Suppressor macrophage (primary cell): ENCODE results near the gene CIAO2B.
A peak's percentile ranks its signal among the peaks of the same experiment; 100 is the strongest.

Experiments used
- DNase-seq, 4 experiments: peaks; one replicate each; pipeline ENCODE4 v3.0.0-alpha.2; 2020 to 2022

CIAO2B gene

GRCh38 chr16:66936889-66937554 lies 2.8 kb upstream of the CIAO2B start:
- DNase-seq: no peak

DNA sequence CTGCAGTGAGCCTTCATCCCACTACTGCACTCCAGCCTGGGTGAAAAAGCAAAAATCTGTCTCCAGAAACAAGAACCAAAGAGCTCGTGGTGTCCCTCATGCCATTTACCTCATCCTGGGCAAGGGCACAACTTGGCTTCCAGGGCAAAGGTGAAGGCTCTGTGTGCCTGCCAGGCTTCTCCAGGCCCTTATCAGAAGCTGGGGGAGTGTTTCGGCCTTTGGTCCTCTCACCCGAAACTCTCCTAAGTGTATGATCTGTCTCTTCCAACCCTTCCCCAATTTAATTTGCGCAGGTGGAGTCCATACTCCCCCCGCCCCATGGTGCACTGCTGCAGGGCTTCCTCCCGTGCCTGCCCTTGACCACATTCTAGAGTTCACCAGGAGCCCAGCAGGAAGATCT lies 2.3 kb upstream of the CIAO2B start:
- no peak for DNase-seq

DNA sequence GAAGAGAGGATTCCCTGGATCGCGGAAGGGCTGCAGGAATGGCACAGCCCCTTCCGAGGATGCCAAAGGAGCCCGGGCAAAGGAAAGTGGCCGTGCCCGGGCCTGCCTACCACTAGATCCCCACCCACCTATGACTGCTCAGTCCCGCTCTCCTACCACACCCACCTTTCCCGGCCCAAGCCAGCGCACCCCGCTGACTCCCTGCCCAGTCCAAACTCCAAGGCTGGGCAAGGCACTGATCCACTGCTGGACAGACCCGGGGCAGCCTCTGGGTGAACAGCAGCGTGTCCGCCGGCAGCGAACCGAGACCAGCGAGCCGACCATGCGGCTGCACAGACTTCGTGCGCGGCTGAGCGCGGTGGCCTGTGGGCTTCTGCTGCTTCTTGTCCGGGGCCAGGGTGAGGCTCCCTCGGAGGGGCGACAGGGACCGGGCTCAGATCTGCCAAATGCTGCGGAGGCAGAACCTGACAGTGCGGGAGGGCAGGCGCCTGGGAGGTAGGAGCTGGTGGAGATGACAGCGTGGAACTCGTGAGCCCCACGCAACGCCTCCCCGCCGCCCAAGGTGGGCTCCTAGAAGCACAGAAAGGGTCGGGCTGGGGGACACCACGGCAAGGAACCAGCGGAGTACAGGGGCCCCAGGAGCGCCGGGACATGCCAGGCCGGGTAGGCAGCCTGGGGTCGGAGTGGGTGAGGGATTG lies 1.3 kb upstream of the CIAO2B start, which contains the start of gene CES2:
CES2 (plus strand) TSS at position 203 of the 698 bp plus-strand sequence; CDS start at position 323, 120 bp downstream.
- no peak for DNase-seq

GRCh38 chr16:66934839-66935313 lies 674 bp upstream of the CIAO2B start:
- DNase-seq: peak; percentile 27 to 59 (median 38)

GRCh38 chr16:66933776-66934137 lies 445 bp downstream of the CIAO2B start:
- no peak for DNase-seq

- no peak for DNase-seq
Observed at GRCh38 chr16:66932076-66932475, 2.1 kb downstream of the CIAO2B start.

DNA sequence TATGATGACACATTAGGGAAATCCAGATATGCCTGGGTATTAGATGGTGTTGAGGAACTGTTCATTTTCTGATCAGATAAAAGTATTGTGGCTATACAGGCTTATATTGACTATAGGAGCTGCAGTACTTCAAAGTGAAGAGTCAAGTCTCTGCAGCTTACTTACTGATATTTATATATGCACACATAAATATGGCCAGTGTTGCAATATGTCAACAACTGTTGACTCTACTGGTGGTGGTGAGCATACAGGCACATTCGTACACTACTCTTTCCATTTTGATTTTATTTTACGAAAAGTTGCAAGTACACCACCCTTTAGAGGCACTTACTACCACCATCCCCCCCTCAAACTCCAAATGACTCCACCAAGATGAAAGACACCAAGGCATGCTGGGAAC lies 2.5 kb downstream of the CIAO2B start:
- no peak for DNase-seq

DNA sequence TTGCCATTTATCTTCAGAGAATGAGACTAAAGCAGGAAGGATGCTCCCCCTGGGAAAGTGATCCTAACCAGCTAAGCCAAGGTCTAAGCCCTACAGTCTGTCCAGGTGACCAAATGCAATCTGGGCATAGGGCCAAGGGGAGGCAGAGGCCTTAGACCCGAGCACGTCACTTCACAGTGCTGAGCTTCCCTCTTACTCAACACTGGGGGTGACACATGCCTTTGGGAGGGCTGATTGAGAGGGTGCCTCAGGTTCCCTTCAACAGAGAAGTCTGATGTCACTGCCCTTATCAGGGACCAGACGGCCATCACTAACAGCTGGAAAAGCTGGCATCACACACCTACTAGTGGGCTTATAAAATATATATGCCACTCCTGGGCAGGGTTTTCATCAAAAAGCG lies 4.0 kb downstream of the CIAO2B start:
- peak; percentile 34 to 71 (median 46) for DNase-seq

DNA sequence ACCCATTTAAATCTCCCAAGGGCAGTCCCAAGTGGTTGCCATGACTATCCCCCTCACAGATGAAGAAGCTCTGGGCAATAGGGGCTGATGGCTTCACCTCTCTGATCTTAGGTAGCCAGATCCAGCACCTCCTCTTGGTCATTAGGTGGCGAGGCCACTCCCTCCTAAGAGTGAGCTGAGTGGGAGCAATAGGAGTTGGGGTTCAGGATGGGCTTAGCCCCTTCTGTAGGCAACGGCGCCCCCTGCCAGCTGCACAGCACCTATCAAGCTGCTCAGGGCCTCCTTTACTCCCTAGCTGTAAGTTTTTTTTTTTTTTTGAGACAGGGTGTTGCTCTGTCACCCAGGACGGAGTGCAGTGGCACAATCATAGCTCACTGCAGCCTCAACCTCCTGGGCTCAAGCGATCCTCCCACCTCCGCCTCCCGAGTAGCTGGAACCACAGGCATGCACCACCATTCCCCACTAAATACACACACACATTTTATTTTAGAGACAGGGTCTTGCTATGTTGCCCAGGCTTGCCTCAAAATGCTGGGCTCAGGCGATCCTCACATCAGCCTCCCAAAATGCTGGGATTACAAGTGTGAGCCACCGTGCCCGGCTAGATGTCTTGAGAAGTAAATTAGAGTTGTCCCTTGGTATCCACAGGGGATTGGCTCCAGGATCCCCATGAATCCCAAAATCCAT lies 5.4 kb downstream of the CIAO2B start:
- DNase-seq: peak; percentile 13 to 56 (median 24)

DNA sequence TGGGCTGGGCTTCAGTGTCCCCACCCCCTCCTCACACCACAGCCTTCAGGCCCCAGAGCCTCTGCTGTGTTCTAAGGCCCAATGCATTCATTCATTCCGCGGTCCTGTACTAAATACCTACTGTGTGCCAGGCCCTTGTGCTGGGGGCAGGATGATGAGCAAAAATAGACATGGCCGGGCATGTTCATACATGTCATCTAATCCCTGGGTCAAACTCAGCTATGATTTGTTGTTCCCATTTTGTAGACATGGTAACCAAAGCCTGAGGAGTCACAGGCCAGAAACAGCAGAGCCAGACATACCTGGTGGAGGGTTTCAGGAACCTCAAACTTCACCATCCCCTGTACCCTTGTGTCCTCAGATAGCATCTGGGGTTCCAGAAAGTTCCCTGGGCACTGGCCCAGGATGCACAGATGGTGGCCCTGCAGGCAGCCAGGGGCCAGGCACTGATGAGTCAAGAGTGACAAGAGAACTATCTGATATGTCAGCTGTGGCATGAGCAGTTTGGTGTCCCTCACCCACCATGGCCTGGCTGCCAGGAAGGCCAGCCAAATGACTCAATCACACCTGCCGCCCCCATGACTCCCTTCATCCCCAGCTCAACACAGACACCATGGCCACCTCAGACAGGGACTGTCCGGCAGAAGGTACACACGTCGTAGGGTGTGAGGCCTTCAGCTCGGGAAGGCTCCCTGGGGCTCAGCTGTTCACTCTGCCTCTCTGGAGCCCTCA lies 6.1 kb downstream of the CIAO2B start:
- DNase-seq: peak in 1 of 4 experiments; percentile 14

GRCh38 chr16:66926961-66927436 lies 7.2 kb downstream of the CIAO2B start:
- DNase-seq: peak; percentile 32 to 60 (median 54)

DNA sequence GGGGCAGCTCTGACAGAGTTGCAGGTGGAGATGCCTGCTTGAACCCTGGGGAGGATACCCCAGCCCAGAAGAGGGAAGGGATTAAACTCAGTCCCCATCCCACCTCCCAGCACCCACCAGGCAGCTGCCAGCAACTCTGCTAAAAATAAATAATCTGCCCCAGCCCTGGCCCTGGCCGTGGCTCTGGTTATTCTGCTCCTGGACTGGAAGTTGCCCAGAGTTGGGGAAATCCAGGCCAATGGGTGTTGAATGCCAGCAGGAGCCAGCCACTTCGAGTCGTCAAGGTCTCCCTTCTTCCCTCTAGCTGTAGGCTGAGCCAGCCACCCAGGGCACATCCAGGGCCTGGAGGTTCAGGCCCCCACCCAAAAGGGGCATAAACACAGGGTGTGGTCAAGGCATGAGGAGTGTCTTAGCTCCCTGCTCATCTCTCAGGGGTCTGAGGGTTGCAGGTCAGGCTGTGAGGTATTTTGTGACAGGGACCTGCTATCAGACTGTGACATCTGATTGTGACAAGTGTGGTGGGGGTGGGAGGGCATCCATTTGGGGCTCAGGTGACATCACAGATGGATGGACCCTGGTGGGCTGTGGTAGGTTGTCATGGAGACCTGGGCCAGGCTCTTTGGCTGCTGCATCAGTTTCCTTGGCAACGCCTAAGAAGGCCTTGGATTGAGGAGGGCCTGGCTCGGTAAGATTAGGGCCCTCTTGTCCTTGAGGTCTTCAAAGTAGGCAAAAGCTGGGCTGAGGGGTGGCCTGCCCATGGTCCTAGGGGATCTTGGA lies 7.8 kb downstream of the CIAO2B start:
- DNase-seq: no peak

- DNase-seq: peak in 1 of 4 experiments; percentile 19
Observed at GRCh38 chr16:66925322-66925840, 8.8 kb downstream of the CIAO2B start, which contains the start of gene RRAD. Gene RRAD, minus strand, starts transcription at chr16:66925535. Its CDS starts 356 bp downstream, at chr16:66925179.

GRCh38 chr16:66924527-66925321 lies 9.5 kb downstream of the CIAO2B start:
- DNase-seq: peak; percentile 38 to 77 (median 50)

GRCh38 chr16:66923866-66924265 lies 10.3 kb downstream of the CIAO2B start:
- DNase-seq: no peak

DNA sequence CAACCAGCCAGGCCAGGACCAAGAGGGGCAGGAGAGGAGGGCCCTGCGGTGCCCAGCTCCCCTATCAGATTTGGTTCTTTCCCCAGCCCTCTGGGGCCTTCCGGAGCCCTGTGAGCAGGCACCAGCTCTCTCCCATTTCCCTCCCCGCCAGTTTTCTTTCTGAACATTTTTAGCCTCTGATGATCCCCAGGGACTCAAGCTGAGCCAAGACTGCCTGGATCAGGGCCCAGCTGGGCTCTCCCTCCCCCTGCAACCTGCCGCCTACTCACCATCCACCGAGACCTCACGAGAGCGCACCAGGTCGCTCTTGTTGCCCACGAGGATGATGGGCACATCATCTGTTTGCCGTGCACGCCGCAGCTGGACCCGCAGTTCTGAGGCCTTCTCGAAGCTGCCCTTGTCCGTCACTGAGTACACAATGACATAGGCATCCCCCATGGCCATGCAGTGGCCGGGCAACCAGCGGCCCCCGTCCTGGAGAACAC lies 10.9 kb downstream of the CIAO2B start:
- DNase-seq: no peak

- no peak for DNase-seq
Observed at GRCh38 chr16:66921729-66922450, 12.3 kb downstream of the CIAO2B start.

DNA sequence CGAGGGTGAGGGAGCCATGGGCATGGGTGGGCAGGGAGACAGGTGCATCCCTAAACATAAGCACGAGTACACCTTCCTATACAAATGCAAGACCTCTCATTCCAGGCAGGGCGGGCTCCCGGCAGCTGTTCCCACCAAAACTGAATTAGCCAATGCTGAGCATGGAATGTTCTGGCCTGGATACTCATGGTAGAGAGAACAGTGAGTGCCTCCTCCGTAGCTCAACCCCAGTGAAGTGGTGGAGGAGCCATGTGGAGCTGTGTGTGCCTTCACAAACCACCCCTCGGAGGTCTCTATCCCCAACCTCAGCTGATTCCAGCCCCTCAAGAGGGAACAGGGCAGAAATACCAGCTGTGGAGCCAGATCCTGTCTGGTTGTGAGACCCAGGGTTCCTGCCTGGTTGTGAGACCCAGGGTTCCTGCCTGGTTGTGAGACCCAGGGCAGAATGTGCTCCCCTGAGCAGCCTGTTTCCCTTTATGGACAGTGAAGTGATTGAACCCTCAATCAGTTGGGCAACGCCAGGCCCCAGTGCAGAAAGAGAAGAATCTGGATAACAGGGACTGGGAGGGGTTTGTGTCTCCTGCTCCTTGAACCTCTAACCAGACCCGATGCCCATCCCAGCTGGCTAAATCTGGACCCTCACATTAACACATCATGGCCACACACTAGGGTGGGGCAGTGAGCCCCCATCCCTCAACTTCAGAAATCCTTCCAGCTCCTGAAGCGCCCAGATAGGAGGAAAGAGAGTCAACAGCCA lies 13.1 kb downstream of the CIAO2B start:
- DNase-seq: no peak

DNA sequence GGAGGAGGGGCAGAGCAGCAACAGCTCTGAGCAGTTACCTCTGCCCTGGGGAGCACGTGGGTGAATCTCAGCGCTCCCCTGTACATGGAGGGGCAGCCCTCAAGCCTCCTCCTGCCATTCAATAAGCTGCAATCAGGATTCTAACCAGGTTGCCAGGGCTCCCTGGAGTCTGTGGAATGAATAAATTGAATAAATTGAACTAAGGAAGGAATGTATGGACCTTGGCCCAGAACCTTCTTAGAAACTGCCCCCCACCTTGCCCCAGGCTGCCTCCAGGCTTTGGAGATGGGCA lies 14.0 kb downstream of the CIAO2B start:
- no peak for DNase-seq
